PC-3 (cell line): Measurements from ENCODE around the gene PPM1D. TPM values are rescaled to one million over a fixed set of nuclear protein-coding genes. Genes with fewer than 3 reads are reported as not detected.
"Not testable (repeated sequence)": the region's sequence is repeated elsewhere in the genome, so short reads cannot be mapped to it uniquely, and the experiment has no call there.

Source experiments
- ATAC-seq: fragments of 200-7000 bp; cut with Tn5 transposase; 2 replicates; pipeline ENCODE4 v1.9.1; 2020; ENCODE audit warnings: mild to moderate bottlenecking, moderate library complexity
- Bru-seq: library from RNA; stranded (reverse); fragments of 400-500 nt; gene quantifications from one replicate; lab custom pipeline; 2021; lab: Mats Ljungman, UMichigan
- BruChase-seq, 2 experiments: library from RNA; stranded (reverse); fragments of 400-500 nt; gene quantifications; one replicate each; lab custom pipeline; 2021; lab: Mats Ljungman, UMichigan
- BruUV-seq: library from RNA; stranded (reverse); fragments of 400-500 nt; replicated peaks from 2 replicates; lab custom pipeline; 2021; lab: Mats Ljungman, UMichigan
- CTCF ChIA-PET: fragments of 300-600 bp; sonication (Branson Sonifier 250); formaldehyde crosslinking; loops from one replicate; lab custom pipeline; 2022; ENCODE audit warnings: antibody characterized with exemption; lab: Charles Lee
- POLR2A ChIA-PET: fragments of 300-600 bp; sonication (Branson Sonifier 250); formaldehyde crosslinking; loops from one replicate; lab custom pipeline; 2022; ENCODE audit warnings: antibody characterized with exemption; ENCODE audit not compliant: unreplicated experiment; lab: Charles Lee
- DNase-seq: peaks from one replicate; pipeline ENCODE4 v3.0.0-alpha.2; 2015
- H2AFZ ChIP-seq: fragments of 300-600 bp; sonication (generic); 2 replicates; pipeline ENCODE4 v1.6.0; 2016; ENCODE audit warnings: antibody characterized with exemption, low read length
- H3F3A ChIP-seq: fragments of 300-600 bp; sonication (generic); one replicate; pipeline ENCODE4 v1.6.0; 2017; ENCODE audit warnings: antibody characterized with exemption, low read length, control low read depth, mild to moderate bottlenecking; ENCODE audit not compliant: unreplicated experiment
- H3K27ac ChIP-seq: fragments of 300-600 bp; sonication (generic); 2 replicates; pipeline ENCODE4 v1.5.1; 2016; ENCODE audit warnings: mild to moderate bottlenecking, low read length
- H3K27me3 ChIP-seq: fragments of 300-600 bp; sonication (generic); 2 replicates; pipeline ENCODE4 v1.6.1; 2016; ENCODE audit warnings: low read length, mixed read lengths
- H3K36me3 ChIP-seq: fragments of 300-600 bp; sonication (generic); 2 replicates; pipeline ENCODE4 v1.6.1; 2016; ENCODE audit warnings: low read depth, mixed run types, low read length, mixed read lengths
- H3K4me1 ChIP-seq: fragments of 300-600 bp; sonication (generic); 2 replicates; pipeline ENCODE4 v1.5.1; 2016; ENCODE audit warnings: low read length; ENCODE audit not compliant: insufficient read depth
- H3K4me2 ChIP-seq: fragments of 300-600 bp; sonication (generic); 2 replicates; pipeline ENCODE4 v1.6.0; 2016; ENCODE audit warnings: low read length
- H3K4me3 ChIP-seq: fragments of 300-600 bp; sonication (generic); 2 replicates; pipeline ENCODE4 v1.5.1; 2016; ENCODE audit warnings: mild to moderate bottlenecking, low read length, mixed read lengths
- H3K79me2 ChIP-seq: fragments of 300-600 bp; sonication (generic); 2 replicates; pipeline ENCODE4 v1.6.1; 2017; ENCODE audit warnings: low read length, mixed read lengths
- H3K9ac ChIP-seq: fragments of 300-600 bp; sonication (generic); 2 replicates; pipeline ENCODE4 v1.6.0; 2016; ENCODE audit warnings: mild to moderate bottlenecking, low read length
- H3K9me2 ChIP-seq: fragments of 300-600 bp; sonication (generic); replicated peaks from 2 replicates; pipeline ENCODE4 v1.6.1; 2016; ENCODE audit warnings: mixed run types, low read length, mixed read lengths
- H3K9me3 ChIP-seq: fragments of 300-600 bp; sonication (generic); 2 replicates; pipeline ENCODE4 v1.6.1; 2016; ENCODE audit warnings: low read length, mixed read lengths
- H4K20me1 ChIP-seq: fragments of 300-600 bp; sonication (generic); 2 replicates; pipeline ENCODE4 v1.6.1; 2016; ENCODE audit warnings: low read length, mixed read lengths
- EZH2 ChIP-seq: fragments of 300-600 bp; sonication (generic); IDR thresholded peaks from one replicate; pipeline ENCODE4 v1.6.1; 2017; ENCODE audit warnings: antibody characterized with exemption, mild to moderate bottlenecking, low read length; ENCODE audit not compliant: unreplicated experiment
- EZH2phosphoT487 ChIP-seq: fragments of 300-600 bp; sonication (generic); IDR thresholded peaks from 2 replicates; pipeline ENCODE4 v1.6.1; 2018; ENCODE audit warnings: mild to moderate bottlenecking, antibody characterized with exemption, low read length, borderline replicate concordance
- intact Hi-C: fragments of 100-400 bp; cut with micrococcal nuclease; formaldehyde crosslinking; loops from 2 replicates; pipeline ENCODE4 v1.9.0; 2023
- long read RNA-seq: library from polyadenylated mRNA; unstranded; transcript quantifications from one replicate; pipeline ENCODE4 v2.0.0, GENCODE V29; 2021; ENCODE audit not compliant: unreplicated experiment
- total RNA-seq: library from RNA; depleted of rRNA; stranded (reverse); fragments of >200 nt; gene quantifications from 2 replicates; pipeline ENCODE4 v1.2.3, GENCODE V29; 2014; rRNA removed
- TF ChIP-seq, protein P1 (sequence below): fragments of 300-600 bp; sonication (generic); conservative IDR thresholded peaks from 2 replicates; pipeline ENCODE4 v1.5.1; 2017; ENCODE audit warnings: antibody characterized with exemption, low read depth, mild to moderate bottlenecking, low read length

The PPM1D gene
- total RNA-seq (8.2 and 8.4 TPM in 2 replicates), Bru-seq, nascent RNA (percentile 71 among the genes with signal in this experiment), BruChase-seq, experiment 1, labeled RNA remaining after a 6-hour chase (percentile 58 among the genes with signal in this experiment), BruChase-seq, experiment 2, labeled RNA remaining after a 2-hour chase (percentile 66 among the genes with signal in this experiment)
- long read RNA-seq, full-length matches to known transcripts, result 38 of 42 reads
- long read RNA-seq, partial matches to known transcripts, result 1 of 42 reads
- long read RNA-seq, other reads (novel, unspliced or antisense), result 3 of 42 reads

DNA sequence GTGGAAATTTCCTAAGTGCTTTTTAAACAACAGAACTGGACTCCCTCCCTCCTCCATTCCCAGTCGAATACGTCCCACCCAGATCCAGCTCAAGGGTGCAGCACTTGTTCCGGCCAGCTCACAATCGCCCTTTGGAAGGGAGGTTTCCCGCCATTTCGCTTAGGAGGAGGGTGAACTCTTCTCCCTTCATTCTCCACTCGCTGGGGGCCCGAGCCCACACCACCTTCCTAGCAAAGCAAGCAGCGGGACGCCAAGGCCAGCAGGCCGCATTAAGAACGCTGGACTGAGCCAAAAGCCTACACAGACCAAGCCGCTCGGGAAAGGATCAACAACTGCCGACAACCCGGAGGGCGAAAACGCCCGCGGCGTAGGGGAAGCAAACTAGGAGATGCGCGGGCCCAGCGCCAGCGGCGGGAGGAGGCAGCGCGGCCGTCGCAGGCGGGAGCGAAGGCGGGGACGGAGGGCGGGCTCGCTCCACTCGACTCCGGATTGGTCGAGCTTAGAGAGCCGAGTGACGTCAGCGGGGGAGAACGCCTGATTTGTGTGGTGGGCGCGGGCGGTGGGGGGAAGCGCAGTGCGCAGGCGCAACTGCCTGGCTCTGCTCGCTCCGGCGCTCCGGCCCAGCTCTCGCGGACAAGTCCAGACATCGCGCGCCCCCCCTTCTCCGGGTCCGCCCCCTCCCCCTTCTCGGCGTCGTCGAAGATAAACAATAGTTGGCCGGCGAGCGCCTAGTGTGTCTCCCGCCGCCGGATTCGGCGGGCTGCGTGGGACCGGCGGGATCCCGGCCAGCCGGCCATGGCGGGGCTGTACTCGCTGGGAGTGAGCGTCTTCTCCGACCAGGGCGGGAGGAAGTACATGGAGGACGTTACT lies at the start of gene PPM1D:
Gene PPM1D (plus strand): TSS at position 574 of the 870 bp plus-strand sequence. CDS start 222 bp downstream, at position 796.
- DNase-seq, result peak; percentile 99
- ChIA-PET POLR2A (interaction anchor here (0.5 to 1.0 kb wide), 7 partner anchors 17 to 812 kb away, joined by 3 to 5 read pairs (median 4); no protein-coding TSS in a partner anchor), CTCF (interaction anchor here (0.6 to 1.0 kb wide), 5 partner anchors 22 to 78 kb away, joined by 3 to 17 read pairs (median 3); partner anchors contain the start of gene BCAS3)

DNA sequence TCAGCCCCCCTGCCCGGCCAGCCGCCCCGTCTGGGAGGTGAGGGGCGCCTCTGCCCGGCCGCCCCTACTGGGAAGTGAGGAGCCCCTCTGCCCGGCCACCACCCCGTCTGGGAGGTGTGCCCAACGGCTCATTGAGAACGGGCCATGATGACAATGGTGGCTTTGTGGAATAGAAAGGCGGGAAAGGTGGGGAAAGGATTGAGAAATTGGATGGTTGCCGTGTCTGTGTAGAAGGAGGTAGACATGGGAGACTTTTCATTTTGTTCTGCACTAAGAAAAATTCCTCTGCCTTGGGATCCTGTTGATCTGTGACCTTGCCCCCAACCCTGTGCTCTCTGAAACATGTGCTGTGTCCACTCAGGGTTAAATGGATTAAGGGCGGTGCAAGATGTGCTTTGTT lies 47.7 kb upstream of the PPM1D start:
- CTCF ChIA-PET, DNase-seq: not testable (repeated sequence)

More for the DNA sequence above, at the start of gene PPM1D:
- TF ChIP-seq, protein P1, sequence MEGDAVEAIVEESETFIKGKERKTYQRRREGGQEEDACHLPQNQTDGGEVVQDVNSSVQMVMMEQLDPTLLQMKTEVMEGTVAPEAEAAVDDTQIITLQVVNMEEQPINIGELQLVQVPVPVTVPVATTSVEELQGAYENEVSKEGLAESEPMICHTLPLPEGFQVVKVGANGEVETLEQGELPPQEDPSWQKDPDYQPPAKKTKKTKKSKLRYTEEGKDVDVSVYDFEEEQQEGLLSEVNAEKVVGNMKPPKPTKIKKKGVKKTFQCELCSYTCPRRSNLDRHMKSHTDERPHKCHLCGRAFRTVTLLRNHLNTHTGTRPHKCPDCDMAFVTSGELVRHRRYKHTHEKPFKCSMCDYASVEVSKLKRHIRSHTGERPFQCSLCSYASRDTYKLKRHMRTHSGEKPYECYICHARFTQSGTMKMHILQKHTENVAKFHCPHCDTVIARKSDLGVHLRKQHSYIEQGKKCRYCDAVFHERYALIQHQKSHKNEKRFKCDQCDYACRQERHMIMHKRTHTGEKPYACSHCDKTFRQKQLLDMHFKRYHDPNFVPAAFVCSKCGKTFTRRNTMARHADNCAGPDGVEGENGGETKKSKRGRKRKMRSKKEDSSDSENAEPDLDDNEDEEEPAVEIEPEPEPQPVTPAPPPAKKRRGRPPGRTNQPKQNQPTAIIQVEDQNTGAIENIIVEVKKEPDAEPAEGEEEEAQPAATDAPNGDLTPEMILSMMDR, result no peak
- no peak for TF ChIP-seq EZH2phosphoT487
- TF ChIP-seq EZH2, result no peak
- Histone ChIP-seq H3K9me3 (no peaks in the 10 kb centered on the region), H3K9ac (peak within 1 kb of the TSS; percentile 85), H3K27ac (peak within 1 kb of the TSS; percentile 80), H2AFZ (peak within 1 kb of the TSS; percentile 96), H3K79me2 (peaks cover 48% of the 10 kb centered on the region), H3K36me3 (no peaks in the 10 kb centered on the region), H3K27me3 (no peaks in the 10 kb centered on the region), H3K4me1 (peaks cover 8% of the 10 kb centered on the region), H3K4me2 (peak within 1 kb of the TSS; percentile 92), H3F3A (no peaks in the 10 kb centered on the region), H3K4me3 (peak within 1 kb of the TSS; percentile 81), H4K20me1 (peaks cover 5% of the 10 kb centered on the region), H3K9me2 (no peaks in the 10 kb centered on the region)
- BruUV-seq, result no TSS peak
- peak; percentile 86 for ATAC-seq
- intact Hi-C loops, result loop anchor here (1.0 to 2.0 kb wide), 2 partner anchors 23 to 77 kb away; partner anchors contain the start of gene BCAS3

DNA sequence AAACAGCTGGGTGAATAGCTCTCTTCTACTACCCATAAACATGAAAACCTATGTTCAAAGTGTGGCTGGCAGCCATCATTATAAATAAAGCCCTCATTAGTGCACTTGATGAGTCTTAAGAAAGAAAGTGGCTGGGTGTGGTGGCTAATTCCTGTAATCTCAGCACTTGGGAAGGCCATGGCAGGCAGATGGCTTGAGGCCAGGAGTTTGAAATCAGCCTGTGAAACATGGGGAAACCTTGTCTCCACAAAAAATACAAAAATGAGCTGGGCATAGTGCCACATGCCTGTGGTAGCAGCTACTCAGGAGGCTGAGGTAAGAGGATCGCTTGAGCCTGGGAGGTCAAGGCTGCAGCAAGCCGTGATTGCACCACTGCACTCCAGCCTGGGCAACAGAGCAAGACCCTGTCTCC lies 45.6 kb upstream of the PPM1D start:
- intact Hi-C loops, result no loop called here
- TF ChIP-seq, protein P1, result no peak
- no peak for TF ChIP-seq EZH2
- no peak for TF ChIP-seq EZH2phosphoT487
- H3K9me3 ChIP-seq, result peaks cover 6% of the 10 kb centered on the region; the same call in 1 of the 2 replicates
- no TSS peak for BruUV-seq
- H3K4me2 ChIP-seq, result no peak overlapping the region
- H3K9ac ChIP-seq, result no peak overlapping the region
- no peak overlapping the region for H3K4me3 ChIP-seq
- no peaks in the 10 kb centered on the region for H3K27me3 ChIP-seq
- ATAC-seq (no peak), DNase-seq (peak; percentile 44)
- no peak overlapping the region for H2AFZ ChIP-seq
- no peaks in the 10 kb centered on the region for H4K20me1 ChIP-seq
- POLR2A ChIA-PET, result no interaction called here
- H3K79me2 ChIP-seq, result no peaks in the 10 kb centered on the region
- no peaks in the 10 kb centered on the region for H3K9me2 ChIP-seq
- CTCF ChIA-PET, result interaction anchor here (0.7 kb wide), 2 partner anchors 23 to 46 kb away, joined by 3 read pairs; partner anchors contain the start of gene PPM1D
- no peak overlapping the region for H3K27ac ChIP-seq
- no peaks in the 10 kb centered on the region for H3K4me1 ChIP-seq
- peaks cover 6% of the 10 kb centered on the region; the same call in 1 of the 2 replicates for H3K36me3 ChIP-seq
- H3F3A ChIP-seq, result no peaks in the 10 kb centered on the region

More for the DNA sequence above, 47.7 kb upstream of the PPM1D start:
- H3K9me3 ChIP-seq, H3K4me1 ChIP-seq, ATAC-seq, H3K4me2 ChIP-seq, H3F3A ChIP-seq, H3K27ac ChIP-seq, H3K9me2 ChIP-seq, H3K4me3 ChIP-seq, H4K20me1 ChIP-seq, intact Hi-C loops, POLR2A ChIA-PET, H3K79me2 ChIP-seq, BruUV-seq, H3K36me3 ChIP-seq, H2AFZ ChIP-seq, H3K9ac ChIP-seq, H3K27me3 ChIP-seq: not testable (repeated sequence)
